Measurements from ENCODE around the gene ECHS1.

Gene ECHS1

GRCh38 chr10:133394064-133394663 is 21.0 kb upstream of the ECHS1 start, which contains the start of gene MTG1:
TSS of gene MTG1 (plus strand) at chr10:133394157. CDS start at chr10:133394221, 64 bp downstream.
- H3K27me3 ChIP-seq: no peaks in the 10 kb centered on the region
- H3K9ac ChIP-seq: peak within 1 kb of the TSS; percentile 93 to 98 (median 95)
- peaks cover 30 to 39% (median 36%) of the 10 kb centered on the region in 11 experiments for H3K36me3 ChIP-seq
- peak within 1 kb of the TSS; percentile 94 to 100 (median 98) for H3K4me2 ChIP-seq
- H3K4me3 ChIP-seq: peak within 1 kb of the TSS; percentile 80 to 94 (median 88)
- peak within 1 kb of the TSS; percentile 88 to 96 (median 95) for H3K27ac ChIP-seq
- no peak for TF ChIP-seq Cebpa-rat (IDR thresholded peaks at IDR 0.05)
- peaks cover 60 to 73% (median 69%) of the 10 kb centered on the region in 10 experiments for H3K4me1 ChIP-seq
- peaks cover 0 to 35% (median 9%) of the 10 kb centered on the region in 11 experiments; a peak in 12 of 22 replicates for H4K20me1 ChIP-seq
- no peaks in the 10 kb centered on the region for H3K9me3 ChIP-seq (replicated peaks in 1 of 11)

- TF ChIP-seq Cebpa-rat (IDR thresholded peaks at IDR 0.05): no peak
- Histone ChIP-seq H3K27ac (peak overlapping the region in 10 of 11 experiments; percentile 91 to 96 (median 95); a peak in 21 of 22 replicates), H3K4me1 (peaks cover 64 to 77% (median 73%) of the 10 kb centered on the region in 10 experiments), H3K4me2 (peak overlapping the region; percentile 88 to 100 (median 98)), H3K36me3 (peaks cover 24 to 32% (median 29%) of the 10 kb centered on the region in 11 experiments), H3K9me3 (replicated peaks in 1 of 11) (no peaks in the 10 kb centered on the region), H3K27me3 (no peaks in the 10 kb centered on the region), H3K9ac (peak overlapping the region; percentile 93 to 98 (median 95); a peak in 21 of 22 replicates), H3K4me3 (peak overlapping the region; percentile 80 to 94 (median 88)), H4K20me1 (peaks cover 0 to 29% (median 6%) of the 10 kb centered on the region in 11 experiments; a peak in 9 of 22 replicates)
Observed at GRCh38 chr10:133393401-133394063, 20.4 kb upstream of the ECHS1 start.

- Histone ChIP-seq H3K4me3 (no peak overlapping the region), H3K4me1 (peaks cover 69 to 88% (median 82%) of the 10 kb centered on the region in 10 experiments), H3K4me2 (peak overlapping the region; percentile 94 to 100 (median 100)), H3K27ac (peak overlapping the region in 8 of 11 experiments; percentile 24 to 96 (median 84); a peak in 16 of 22 replicates), H3K9me3 (replicated peaks in 1 of 11) (no peaks in the 10 kb centered on the region), H3K27me3 (no peaks in the 10 kb centered on the region), H4K20me1 (peaks cover 0 to 15% (median under 1%) of the 10 kb centered on the region in 11 experiments; a peak in 6 of 22 replicates), H3K9ac (peak overlapping the region in 7 of 11 experiments; percentile 29 to 82 (median 37); a peak in 11 of 22 replicates), H3K36me3 (peaks cover 10 to 17% (median 15%) of the 10 kb centered on the region in 11 experiments; a peak in 19 of 22 replicates)
- TF ChIP-seq Cebpa-rat (IDR thresholded peaks at IDR 0.05): no peak
Observed at GRCh38 chr10:133391761-133392518, 18.8 kb upstream of the ECHS1 start.

GRCh38 chr10:133391249-133391635 is 18.1 kb upstream of the ECHS1 start:
- Histone ChIP-seq H3K9me3 (replicated peaks in 1 of 11) (no peaks in the 10 kb centered on the region), H3K27ac (peak overlapping the region in 8 of 11 experiments; percentile 24 to 90 (median 84); a peak in 15 of 22 replicates), H3K4me3 (0 out of 20 replicates have a peak overlapping the region, but pooled peaks of 1 of the 10 experiments have one; percentile 12), H3K36me3 (peaks cover 3 to 10% (median 8%) of the 10 kb centered on the region in 11 experiments; a peak in 19 of 22 replicates), H3K27me3 (no peaks in the 10 kb centered on the region), H3K4me2 (peak overlapping the region; percentile 62 to 100 (median 100); a peak in 21 of 22 replicates), H3K9ac (peak overlapping the region in 7 of 11 experiments; percentile 17 to 82 (median 37); a peak in 11 of 22 replicates), H3K4me1 (peaks cover 67 to 84% (median 77%) of the 10 kb centered on the region in 10 experiments), H4K20me1 (peaks cover 0 to 9% (median 0%) of the 10 kb centered on the region in 11 experiments; a peak in 5 of 22 replicates)
- TF ChIP-seq Cebpa-rat (IDR thresholded peaks at IDR 0.05): no peak

GRCh38 chr10:133390597-133391248 is 17.6 kb upstream of the ECHS1 start:
- Histone ChIP-seq H3K27me3 (no peaks in the 10 kb centered on the region), H3K36me3 (peaks cover 0 to 4% (median 3%) of the 10 kb centered on the region in 11 experiments; a peak in 14 of 22 replicates), H3K9me3 (replicated peaks in 1 of 11) (no peaks in the 10 kb centered on the region), H3K4me3 (peak overlapping the region in 5 of 10 experiments; percentile 12 to 78 (median 72); a peak in 5 of 20 replicates), H3K27ac (peak overlapping the region in 8 of 11 experiments; percentile 62 to 92 (median 86); a peak in 16 of 22 replicates), H3K4me2 (peak overlapping the region; percentile 78 to 100 (median 100)), H3K9ac (peak overlapping the region in 7 of 11 experiments; percentile 36 to 88 (median 82); a peak in 11 of 22 replicates), H4K20me1 (peaks cover 0 to 8% (median 0%) of the 10 kb centered on the region in 11 experiments; a peak in 4 of 22 replicates), H3K4me1 (peaks cover 62 to 79% (median 72%) of the 10 kb centered on the region in 10 experiments)
- no peak for TF ChIP-seq Cebpa-rat (IDR thresholded peaks at IDR 0.05)

GRCh38 chr10:133388973-133389818 is 16.0 kb upstream of the ECHS1 start:
- peak overlapping the region; percentile 23 to 92 (median 85); a peak in 21 of 22 replicates for H3K27ac ChIP-seq
- H3K9ac ChIP-seq: peak overlapping the region; percentile 69 to 88 (median 82)

More at GRCh38 chr10:133388973-133389818, 16.0 kb upstream of the ECHS1 start:
- no peak for TF ChIP-seq Cebpa-rat (IDR thresholded peaks at IDR 0.05)
- H3K4me1 ChIP-seq: peaks cover 51 to 78% (median 68%) of the 10 kb centered on the region in 10 experiments
- H3K4me2 ChIP-seq: peak overlapping the region; percentile 95 to 100 (median 100)
- no peaks in the 10 kb centered on the region for H4K20me1 ChIP-seq
- peak overlapping the region; percentile 54 to 78 (median 72) for H3K4me3 ChIP-seq
- H3K27me3 ChIP-seq: no peaks in the 10 kb centered on the region
- peaks cover 0 to 4% (median 0%) of the 10 kb centered on the region in 11 experiments; a peak in 1 of 22 replicates for H3K36me3 ChIP-seq
- no peaks in the 10 kb centered on the region for H3K9me3 ChIP-seq (replicated peaks in 1 of 11)
